UCSD-AML1 (cell line): ENCODE results near the gene MAGEB5.
"Not testable (repeated sequence)": the region's sequence is repeated elsewhere in the genome, so short reads cannot be mapped to it uniquely, and the experiment has no call there.

ENCODE experiments used
- DNase-seq: peaks from one replicate; lab custom pipeline; 2025; ENCODE audit not compliant: unreplicated experiment; lab: John Stamatoyannopoulos, UW

Gene MAGEB5

GRCh38 chrX:26215869-26216268, at the start of gene MAGEB5:
TSS of gene MAGEB5 (plus strand) at chrX:26216169. CDS start at chrX:26217302, 1,133 bp downstream.
- no peak for DNase-seq

DNA sequence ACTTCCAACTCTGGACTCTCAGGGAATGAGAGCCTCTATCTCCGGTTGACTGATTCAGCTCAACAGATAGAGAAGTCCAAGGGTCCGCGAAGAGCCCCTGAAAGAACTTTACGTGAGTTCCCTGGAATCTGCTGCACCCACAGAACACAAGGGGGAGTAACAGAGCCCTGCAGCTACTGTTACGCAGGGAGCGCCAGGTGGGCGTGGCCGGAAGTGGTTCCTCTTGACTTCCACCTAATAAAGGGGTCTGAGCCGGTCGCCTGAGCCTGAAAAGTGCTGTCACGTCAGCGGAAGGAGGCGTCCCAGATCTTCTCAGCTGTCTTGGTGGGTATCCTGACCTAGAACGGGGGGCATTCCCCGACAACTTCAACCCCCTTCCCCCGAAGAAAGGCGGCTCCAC, 23.8 kb upstream of the MAGEB5 start, which contains the start of gene MAGEB6:
Gene MAGEB6 (plus strand): TSS at position 237 of the 400 bp plus-strand sequence. CDS start 1,407 bp downstream, outside the sequence.
- no peak for DNase-seq

DNA sequence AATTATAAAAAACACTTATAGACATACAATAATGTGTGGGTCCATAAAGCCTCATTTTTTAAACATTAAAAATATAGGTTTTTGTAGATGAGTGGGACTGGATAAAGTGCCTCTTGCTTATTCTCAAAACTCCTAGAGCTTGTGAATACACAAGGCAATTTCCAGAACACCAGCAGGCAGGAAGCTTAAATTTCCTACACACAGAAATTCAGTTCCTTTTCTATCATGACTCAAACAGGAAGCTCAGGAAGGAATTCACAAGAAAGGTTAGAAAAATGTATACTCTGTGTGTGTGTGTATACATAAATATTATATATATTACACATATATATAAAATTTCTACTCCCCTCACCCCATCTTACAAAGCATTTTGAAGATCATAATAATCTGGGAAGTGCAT, 12.4 kb upstream of the MAGEB5 start:
- DNase-seq = no peak

- DNase-seq = not testable (repeated sequence)
Observed at GRCh38 chrX:26204717-26205116, 11.3 kb upstream of the MAGEB5 start.

DNA sequence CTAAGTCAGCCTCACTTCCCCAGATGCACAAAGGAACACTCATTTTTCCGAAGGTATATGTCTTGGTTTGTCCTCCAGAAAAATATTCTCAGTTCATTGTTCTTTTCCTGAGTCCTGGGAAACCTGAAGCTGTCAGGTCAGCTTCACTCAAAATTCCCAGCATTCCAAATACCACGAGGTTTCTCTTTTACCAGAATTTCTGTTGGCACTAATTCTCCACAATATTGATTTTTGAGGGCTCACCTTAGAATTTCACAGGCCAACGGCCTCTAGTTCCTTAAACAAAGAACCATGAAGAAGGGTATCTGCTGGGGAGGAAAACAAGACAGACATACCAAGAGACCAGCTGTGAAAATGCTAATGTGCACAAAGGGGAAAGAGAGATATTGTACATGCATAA, 8.0 kb upstream of the MAGEB5 start:
- no peak for DNase-seq

GRCh38 chrX:26219351-26219750, 3.4 kb downstream of the MAGEB5 start:
- no peak for DNase-seq

- no peak for DNase-seq
Observed at GRCh38 chrX:26234177-26234576, 18.2 kb downstream of the MAGEB5 start.

DNA sequence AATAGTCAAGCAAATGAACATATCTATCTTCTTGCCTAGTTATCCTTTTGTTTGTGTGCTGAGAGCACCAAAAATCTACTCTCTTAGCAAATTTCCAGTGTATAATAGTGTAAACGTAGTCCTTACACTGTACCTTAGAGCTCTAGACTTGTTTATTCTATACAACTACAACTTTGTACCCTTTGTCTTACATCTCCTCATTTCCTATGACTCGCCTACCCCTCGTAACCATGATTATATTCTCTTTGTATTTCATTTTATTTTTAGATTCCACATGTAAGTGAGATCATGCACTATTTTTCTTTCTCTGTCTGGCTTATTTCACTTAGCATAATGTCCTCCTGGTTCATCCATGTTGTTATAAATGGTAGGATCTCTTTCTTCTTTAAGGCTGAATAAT, 37.6 kb downstream of the MAGEB5 start:
- DNase-seq = no peak

- no peak for DNase-seq
Observed at GRCh38 chrX:26254436-26254835, 38.5 kb downstream of the MAGEB5 start.

DNA sequence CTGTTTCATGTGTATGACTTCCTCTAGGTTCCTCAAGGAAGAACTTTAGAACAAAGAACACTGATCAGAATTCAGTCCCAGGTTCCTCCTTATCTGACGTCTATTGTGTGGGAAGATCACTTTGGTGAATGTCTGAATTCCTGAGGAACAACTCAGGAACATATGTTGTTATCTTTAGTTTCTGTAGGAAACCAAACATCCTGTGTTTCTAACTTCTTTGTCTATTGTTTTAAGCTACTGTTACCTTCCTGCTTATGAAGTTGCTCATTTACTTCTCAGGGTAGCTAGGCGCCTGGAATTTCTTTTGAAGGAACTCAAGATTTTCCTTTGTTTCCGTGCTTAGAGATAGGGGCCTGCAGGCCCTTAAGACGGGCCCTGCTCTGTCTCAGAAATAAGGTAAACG, 46.2 kb downstream of the MAGEB5 start:
- no peak for DNase-seq
